GM19467 (cell line): ENCODE results near the gene TLE5.

Experiments used
- ATAC-seq: cut with Tn5 transposase; IDR thresholded peaks from one replicate; pipeline ENCODE4 v1.9.1; 2021; ENCODE audit warnings: mild to moderate bottlenecking, moderate library complexity; ENCODE audit not compliant: unreplicated experiment

The TLE5 gene

DNA sequence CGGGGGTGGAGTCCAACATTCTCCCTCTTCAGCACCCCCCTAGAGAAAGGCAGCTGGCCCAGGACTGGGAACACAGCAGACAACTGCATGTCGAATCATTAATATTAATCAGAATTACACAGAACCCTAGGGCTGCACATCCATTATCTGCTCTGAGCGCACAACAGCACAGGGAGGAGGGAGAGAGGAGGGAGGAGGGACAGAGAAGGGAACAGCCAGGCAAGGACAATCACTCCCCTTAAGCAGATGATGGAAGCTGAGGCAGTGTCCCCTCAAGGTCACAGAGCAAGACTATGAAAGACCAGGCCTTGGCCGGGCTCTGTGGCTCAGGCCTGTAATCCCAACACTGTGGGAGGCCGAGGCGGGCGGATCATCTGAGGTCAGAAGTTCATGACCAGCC lies 59.2 kb downstream of the TLE5 start:
- no peak for ATAC-seq
